GM19099 (cell line): Measurements from ENCODE around the gene CERS6.

Experiments
- POLR2A ChIP-seq: IDR thresholded peaks from 3 replicates; pipeline ENCODE4 v1.6.1; 2011; ENCODE audit warnings: low read depth; ENCODE audit not compliant: insufficient read length; ENCODE audit errors: extremely low read depth

CERS6 gene

GRCh38 chr2:168801961-168802858 is 346.1 kb downstream of the CERS6 start, which contains the start of gene NOSTRIN:
Gene NOSTRIN (plus strand): TSS chr2:168802637. CDS start chr2:168802647, 10 bp downstream.
- no peak for TF ChIP-seq POLR2A

DNA sequence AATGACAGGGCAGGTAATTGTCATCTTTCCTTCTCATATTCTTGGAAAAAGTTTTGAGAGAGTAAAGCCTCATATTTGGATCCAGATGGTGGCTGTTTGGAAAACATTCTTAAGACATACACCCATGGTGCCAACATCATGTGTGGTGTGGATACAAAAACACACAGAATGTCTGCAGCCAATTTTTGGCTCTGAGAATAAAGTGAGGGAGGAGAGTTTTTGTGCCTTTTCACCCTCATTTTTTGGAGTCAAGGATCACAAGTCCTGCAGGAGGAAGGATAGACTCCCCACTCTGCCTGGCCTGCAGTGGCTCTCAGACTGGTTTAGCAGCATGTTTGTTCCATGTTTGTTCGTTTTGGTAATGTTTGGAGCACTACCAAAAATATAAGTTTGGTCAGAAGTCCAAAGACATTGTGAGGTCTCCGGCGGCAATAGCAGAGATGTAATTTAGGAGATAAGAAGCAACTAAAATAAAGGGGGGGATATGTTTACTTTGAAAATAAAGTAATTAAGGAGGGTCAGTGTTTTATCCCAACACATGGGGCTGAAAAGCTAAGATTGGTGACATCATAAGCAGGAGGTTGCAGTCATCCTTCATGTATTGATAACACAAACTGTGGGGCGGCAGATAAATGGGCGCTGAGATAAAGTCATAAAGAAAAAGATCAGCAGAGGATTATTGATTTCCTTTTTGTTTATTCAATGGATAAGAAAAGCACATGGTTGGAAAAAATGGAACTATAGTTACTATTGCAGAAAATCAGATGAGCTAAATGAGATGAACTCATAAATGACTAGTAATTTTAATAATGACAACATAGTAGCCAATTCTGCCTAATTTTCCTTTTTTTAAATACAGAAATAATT is 347.0 kb downstream of the CERS6 start:
- TF ChIP-seq POLR2A = no peak

DNA sequence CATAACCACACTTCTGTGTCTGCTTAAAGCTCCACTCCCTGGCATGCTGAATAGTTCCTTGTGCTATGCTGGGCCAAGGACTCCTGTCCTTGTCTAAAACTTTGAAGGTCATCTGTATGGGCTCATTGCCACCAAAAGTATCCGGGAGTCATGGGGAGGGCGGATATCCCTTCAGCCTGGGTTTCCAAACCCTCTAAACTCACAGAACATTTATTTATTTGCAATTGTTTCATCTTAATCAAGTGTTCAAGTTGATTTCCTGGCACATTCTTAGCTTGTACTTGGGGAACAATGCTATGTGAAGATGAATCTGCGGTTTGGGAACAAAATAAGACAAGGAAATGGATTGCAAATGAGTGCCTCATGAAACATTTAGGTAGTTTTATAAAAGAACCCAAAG is 348.1 kb downstream of the CERS6 start:
- no peak for TF ChIP-seq POLR2A

- no peak for TF ChIP-seq POLR2A
Observed at GRCh38 chr2:168805615-168806014, 349.5 kb downstream of the CERS6 start.

DNA sequence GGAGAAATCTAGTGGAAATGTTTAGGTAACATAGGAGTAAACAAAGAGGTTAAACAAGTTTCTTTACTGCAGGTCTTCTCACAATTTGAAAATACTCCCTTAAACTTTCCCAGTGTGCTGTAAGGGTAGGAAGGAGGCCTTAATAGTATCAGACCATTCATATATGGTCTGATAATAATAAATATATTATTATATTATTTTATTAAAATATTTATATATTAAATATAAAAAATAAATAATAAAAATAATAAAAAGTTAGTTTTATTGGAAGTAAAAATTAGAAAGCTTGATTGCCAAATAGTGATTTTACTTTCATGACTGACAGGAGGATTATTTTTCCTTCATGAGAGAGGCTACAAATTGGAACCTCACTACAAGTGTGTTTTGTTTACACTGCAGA is 353.5 kb downstream of the CERS6 start:
- TF ChIP-seq POLR2A = no peak

DNA sequence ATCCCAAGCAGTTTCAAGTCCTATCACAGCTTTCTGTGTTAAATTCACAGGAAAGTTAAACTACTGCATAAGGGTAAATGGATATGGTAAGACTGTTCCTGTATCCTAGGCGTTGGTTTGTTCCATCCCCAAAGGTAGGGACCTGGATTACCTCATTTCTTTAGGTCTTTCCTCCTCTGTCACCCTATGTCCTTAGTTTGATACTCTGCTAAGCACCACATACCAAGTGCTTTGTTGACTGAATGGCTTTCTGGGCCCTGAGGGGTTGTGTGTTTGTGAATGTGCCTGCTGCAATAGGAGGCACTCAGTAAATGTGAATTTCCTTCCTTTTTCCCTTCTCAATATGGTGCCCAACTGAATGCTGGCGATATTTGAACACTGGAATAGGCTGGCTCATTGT is 354.2 kb downstream of the CERS6 start:
- TF ChIP-seq POLR2A = no peak

- no peak for TF ChIP-seq POLR2A
Observed at GRCh38 chr2:168811696-168812095, 355.6 kb downstream of the CERS6 start.

- no peak for TF ChIP-seq POLR2A
Observed at GRCh38 chr2:168814046-168814445, 358.0 kb downstream of the CERS6 start.

GRCh38 chr2:168814939-168815907 is 359.2 kb downstream of the CERS6 start:
- TF ChIP-seq POLR2A = no peak

DNA sequence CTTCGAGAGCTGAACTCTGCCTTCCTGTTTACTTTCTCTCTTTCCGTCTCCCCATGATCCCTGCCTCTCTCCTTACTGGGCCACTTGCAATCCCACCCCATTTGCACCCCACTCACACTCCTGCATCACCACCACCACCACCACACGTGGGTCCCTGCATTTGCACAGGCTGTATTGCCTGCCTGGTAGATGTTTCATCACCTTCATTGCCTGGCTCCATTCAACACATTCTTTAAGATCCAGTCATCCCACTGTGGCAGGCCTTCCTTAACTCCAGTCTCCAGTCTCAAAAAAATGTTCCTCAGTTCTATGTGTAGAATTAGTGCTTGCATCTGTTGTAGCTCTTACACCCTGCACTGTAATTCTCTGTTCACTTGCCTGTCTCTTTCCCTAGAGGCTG is 360.3 kb downstream of the CERS6 start:
- no peak for TF ChIP-seq POLR2A

GRCh38 chr2:168819050-168819715 is 363.1 kb downstream of the CERS6 start:
- no peak for TF ChIP-seq POLR2A

- no peak for TF ChIP-seq POLR2A
Observed at GRCh38 chr2:168819829-168820489, 363.9 kb downstream of the CERS6 start.

GRCh38 chr2:168821577-168821976 is 365.5 kb downstream of the CERS6 start:
- no peak for TF ChIP-seq POLR2A
